H4 (cell line): ENCODE results near the gene ERC2. TPM values are rescaled to one million over a fixed set of nuclear protein-coding genes. Genes with fewer than 3 reads are reported as not detected.
A peak's percentile ranks its signal among the peaks of the same experiment; 100 is the strongest.

ENCODE experiments used
- DNase-seq: peaks from one replicate; pipeline ENCODE4 v3.0.0-alpha.2; 2015; ENCODE audit warnings: low spot score
- total RNA-seq: library from RNA; depleted of rRNA; stranded (reverse); fragments of >200 nt; shearing (Covaris generic); gene quantifications from 2 replicates; pipeline ENCODE4 v1.2.3, GENCODE V29; 2014

ERC2 gene
- total RNA-seq, 1 experiment from 2014 or later: 1.6 TPM

DNA sequence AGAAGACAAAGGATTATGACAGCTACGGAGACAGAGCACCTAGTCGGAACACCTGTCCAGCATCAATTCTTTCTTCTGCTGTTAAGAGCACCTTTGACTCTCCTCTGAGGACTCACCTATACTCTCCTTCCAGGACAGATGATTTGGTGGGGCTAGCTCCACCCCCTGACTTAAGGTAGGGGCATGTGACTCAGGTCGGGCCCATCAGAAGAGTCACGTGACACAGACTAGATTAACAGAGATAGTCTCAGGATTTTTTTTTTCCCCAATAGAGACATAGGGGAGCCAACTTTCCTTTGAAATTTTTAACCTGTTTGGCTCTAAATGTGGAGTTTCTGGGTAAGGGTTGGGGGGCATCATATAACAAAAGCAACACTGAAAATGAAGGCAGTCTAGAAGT, 969.7 kb downstream of the ERC2 start:
- DNase-seq: no peak

DNA sequence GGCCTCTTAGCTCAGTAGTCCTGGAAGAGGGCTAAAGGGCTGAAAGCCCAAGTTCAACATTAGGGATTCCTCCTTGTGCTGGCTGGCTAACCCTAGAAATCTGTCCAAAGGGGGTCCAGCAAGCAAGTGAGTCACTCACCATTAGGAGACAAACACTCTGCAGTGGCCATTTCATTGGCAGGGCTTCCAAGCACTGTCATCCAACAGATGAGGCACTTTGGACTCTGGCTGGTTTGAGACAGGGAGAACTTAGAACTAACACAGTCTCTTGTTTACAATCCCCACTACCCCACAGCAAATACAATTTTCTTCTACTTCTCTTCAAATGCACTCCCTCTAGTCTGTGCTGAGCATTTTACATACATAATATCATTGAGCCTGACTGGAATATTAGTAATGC, 971.0 kb downstream of the ERC2 start:
- no peak for DNase-seq

DNA sequence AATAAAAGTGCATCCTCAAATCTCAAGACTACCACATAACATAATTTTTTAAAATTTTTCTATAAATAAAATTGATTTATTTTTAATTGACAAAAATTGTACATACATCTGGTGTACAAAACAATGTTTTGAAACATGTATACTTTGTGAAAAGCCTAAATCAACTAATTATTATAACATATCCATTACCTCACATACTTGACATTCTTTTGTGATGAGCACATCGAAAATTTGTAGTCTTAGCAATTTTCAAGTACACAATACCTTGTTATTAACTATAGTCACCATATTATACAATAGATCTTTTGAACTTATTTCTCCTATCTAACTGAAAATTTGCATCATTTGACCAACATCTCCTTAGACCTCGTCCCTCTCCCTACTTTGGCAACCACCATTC, 973.3 kb downstream of the ERC2 start:
- no peak for DNase-seq

DNA sequence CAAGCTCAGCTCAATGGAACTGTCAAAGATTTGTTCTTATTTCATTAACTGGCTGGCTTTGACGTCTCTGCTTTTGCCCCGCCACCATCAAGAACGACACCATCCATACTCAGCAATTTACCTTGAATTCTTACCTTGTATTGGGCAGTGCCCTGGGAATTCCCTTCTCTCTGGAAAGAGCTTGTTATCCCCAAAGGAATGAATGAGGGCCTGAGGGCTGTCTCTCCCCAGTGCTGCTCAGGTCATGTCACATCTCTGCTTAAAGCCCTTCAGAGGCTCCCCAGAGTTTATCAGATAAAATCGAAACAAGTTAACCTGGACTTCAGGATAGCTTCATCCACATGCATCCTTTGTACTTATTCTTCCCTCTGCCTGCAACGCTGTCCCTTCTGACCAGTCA, 975.3 kb downstream of the ERC2 start:
- no peak for DNase-seq

DNA sequence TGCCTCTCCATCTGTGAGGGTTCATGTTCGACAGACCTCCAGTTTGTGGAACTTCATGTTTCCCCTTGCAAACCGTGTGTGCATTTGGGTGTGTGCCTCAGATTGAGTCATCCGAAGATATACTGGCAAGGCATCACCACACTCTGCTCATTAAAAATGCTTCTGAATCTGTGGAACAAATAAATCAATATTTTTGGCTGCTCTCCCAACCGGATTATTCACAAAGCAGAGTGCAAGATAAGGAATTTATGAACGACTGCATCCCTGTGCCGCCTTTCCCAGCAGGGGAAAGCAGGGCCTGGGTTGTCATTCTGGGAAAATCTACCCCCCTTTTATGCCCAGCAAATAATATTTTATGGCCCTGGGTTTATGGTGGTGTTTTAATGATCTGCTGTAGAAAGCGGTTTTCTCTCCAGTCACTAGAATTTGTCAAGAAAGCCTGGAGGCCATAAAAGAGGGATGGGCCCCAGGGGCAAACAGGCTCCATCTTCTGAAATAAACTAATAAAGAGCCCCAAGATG, 976.9 kb downstream of the ERC2 start:
- DNase-seq: no peak

DNA sequence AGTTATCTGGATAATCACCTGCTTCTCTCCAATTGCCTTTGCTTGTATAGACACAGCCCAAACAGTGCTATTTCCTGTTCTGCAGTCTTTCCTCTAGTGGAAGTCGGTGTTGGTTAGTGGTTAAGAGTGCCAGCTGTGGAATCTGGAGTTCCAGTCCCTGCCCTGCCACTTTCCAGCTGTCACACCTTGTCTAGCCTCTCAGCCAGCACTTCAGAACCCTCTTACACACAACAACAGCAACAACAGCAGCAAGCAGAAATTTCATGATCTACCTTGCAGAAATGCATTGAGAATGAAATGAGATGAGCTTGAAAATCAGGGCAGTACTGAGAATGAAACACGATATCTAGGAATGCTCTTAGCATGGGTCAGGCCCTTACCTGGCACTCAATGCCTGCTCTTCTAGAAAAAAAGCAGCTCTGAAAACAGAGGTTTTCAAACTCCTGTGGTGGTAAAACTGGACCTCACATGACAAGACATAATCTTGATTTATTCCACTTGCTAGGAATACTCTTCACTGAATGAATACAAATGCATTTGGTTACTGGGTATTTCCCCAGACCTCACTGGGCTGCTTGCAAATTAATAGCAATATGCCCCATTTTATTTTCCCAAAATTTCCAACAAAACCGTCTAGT, 977.9 kb downstream of the ERC2 start:
- peak; percentile 39 for DNase-seq

DNA sequence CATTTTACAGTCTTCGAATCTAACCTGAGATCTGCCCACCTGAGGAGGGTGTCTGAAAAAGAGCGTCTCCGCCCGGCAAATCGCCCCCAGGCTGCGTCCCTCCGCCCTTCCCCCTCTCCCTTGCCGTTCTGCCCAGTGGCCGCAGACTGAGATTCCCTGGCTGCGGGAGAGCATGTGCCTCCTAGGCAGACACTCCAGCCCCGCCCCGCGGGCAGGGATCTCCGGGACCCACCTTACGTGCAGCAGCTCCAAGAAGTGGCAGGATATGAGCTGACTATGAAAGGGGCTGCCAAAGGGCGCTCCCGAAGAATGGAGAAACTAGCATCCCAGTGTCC, 978.5 kb downstream of the ERC2 start:
- no peak for DNase-seq

DNA sequence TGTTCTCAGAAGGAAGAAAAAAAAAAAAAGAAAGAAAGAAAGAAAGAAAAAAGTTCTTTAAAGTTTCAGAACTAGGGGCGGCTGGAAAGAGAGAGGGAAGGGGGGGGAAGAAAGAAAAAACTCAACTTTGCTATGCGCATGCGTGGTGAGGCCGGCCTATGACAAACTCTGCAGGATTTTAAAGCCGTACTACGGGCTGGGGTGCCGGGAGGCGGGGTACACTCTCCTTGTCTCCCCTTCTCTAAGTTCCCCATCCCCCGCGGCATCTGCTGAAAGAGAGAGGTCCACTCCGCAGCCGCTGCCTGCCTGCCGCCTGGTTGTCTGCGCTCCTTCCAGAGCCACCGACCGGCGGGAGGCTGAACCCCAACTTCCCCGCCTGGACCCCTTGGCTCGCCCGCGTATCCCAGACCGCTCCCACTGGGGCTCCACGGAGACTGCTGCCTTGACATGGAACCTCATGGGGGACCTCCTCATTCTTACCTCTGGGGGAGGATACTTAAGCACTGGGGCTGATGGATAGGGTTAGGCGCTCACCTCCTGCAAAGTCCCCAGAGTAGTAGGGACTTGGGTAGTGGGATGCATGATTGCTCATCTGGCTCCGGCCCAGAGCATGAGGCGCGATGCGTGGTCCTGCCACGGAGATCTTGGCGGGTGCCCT, 979.7 kb downstream of the ERC2 start:
- peak; percentile 64 for DNase-seq

DNA sequence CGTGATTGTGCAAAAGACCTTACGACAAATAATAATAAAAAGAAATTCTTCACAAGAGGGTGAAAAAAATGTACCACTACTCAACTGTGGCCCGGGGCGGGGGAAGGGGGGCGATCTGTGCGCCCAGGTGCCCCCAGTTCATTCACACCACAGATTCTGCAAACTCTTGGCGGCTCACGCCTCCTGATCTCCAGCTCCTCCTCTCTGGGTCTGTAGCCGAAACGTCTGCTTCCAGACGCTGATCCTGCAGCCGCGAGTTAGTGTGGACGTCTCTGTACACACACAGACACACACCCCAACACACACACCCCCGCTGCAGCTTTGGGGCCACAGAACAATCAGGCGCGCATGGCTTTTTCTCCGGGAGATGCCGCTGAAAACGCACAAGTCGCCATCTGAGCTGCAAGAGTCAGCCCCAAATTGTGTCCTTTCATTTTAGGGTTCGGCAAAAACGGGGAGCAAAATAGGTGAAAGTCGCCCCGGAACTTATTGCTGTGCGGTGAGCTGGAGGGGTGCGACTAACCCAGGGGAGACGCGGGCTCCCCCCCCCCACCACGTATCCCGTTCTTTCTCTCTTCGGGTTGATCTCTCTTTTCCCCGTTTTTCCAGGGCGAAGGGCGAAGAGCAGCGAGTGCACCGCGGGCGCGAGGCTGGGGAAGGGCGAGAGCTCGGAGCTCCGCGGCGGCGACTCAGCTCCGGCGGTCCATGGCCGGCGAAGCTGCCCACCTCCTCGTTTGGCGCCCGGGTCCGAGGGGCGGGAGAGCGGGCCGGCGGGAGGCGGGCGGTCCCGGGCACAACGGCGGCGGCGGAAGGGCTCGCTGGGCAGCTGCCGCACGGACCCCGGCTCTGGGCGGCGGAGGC, 980.7 kb downstream of the ERC2 start:
- peak; percentile 65 for DNase-seq

DNA sequence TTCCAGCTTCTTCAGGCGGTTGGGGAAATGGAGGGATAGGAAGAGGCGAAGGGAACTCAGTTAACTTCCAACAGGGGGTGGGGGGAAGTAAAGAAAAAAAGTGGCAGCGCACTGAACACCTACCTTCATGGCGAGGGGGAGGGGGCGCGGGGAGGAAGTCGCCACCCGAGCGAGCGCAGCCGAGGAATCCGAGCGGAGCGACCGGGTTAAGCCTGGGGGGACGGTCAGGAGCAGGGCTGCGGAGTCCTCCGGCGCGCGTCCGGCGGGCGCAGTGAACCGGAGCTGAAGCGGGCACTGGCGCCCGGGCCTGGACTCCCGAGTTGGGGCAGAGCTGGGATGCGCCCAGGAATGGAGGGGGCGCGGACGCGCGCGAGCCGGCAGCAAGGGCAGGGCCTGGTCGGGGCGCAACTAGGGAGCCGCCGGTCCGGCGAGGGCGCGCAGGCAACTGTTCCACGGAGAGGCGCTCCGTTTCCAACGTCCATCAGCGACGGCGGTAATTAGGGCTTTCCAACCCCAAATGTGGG, 981.3 kb downstream of the ERC2 start, which contains the start of gene WNT5A:
TSS of gene WNT5A (minus strand) at position 450 of the 524 bp plus-strand sequence. CDS start at position 129, 321 bp downstream.
- no peak for DNase-seq

DNA sequence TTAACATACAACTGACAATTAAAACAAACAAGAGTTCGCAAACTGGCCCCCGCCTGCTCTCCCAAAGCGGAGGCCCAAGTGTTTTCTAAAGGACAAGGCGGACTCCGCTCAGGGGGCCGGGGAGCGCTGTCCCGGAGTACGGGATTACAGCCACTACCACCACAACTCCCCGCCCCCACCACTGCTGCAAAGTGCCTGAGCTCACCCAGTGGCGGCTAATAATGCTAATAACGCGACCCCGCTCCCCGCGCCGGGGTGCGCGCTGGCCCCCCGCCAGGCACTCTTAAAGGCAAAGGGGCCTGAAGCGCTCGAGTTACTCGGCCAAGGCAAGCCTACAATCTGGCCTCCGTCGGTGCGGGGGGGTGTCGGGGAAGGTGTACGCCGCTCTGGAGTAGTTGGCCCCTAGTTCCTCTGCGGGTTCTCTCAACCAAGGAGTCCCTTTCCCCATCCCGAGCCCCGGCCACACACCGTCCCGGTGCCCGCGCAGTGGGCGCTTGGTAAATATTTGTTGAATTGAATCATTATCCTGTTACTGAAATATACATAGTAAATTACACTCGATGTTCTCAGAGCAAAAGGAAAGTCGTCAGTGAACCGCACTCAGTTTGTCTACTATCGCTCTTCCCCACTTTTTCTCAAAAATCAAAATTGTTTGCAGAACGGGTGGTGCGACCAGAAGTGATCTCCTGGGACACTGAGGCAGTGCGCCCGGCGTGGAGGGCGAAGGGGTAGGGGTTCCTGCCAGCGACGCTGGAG, 982.0 kb downstream of the ERC2 start:
- DNase-seq: peak; percentile 34

DNA sequence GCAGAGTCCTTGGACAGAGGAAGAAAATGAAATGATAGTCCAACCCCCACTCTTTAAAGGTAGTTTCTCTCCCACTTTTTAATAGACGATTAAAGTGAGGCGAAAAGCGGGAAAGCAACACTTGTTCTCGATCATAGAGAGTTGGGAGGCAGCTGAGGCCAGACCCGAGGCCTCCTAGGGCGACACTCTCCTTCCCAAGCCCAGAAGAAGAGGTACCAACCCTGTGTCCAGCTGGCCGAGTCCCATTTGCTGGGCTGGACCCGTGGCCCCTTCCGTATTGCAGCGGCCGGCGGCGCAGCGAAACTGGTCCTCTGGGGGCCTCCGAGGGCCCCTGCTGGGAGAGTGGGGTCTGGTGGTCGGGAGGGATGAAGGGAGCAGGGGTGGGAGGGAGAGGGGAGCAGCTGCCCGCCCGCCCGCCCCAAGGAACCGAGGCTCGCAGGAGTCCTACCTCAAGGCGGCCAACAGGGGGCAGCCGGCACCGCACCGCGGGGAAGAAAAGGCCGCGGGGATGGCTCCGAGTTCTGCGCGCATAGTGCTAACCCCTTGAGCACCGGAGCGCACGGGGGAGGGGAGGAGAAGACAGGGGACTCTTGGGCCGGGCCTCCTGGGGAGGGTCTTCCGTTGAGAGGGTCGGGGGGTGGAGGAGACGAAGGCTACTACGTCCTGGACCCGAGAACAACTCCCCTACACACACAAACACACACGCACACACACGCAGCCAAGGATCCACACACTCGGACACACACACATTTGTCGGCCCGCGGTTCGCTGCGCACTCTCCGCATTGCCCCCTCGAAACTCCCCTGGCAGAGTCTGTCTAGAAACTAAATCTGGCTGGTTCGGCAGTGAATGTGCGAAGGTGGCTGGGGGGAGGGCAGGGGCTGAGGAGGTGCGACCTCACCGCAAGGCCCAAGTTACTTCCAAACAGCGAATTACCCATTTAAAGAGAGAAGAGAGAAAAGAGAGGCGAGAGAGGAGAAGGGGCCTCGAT, 983.2 kb downstream of the ERC2 start:
- peak; percentile 64 for DNase-seq

DNA sequence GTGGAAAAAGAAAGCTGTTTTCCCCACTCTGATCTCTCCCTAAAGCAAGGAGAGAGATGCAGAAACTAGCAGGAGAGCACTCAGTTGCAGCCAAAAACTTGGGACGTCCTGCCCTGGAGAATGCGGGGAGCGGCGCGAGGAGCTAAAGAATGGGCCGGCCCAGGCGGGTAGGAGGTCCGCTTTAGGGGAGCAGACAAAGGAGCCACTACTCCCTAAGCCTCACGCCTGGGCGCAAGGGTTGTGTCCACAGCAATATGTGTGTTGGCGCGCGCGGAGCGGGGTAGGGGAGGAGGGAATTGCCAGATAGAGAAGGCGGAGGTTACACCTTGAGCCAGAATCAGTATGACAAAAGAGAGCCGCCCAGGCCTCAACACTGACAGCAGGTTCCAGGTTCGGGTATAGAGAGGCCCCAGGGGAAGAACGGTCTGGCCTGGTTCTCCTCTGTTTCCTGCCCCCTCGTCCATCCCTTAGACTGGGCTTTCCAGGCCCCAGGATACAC, 984.0 kb downstream of the ERC2 start:
- DNase-seq: no peak

DNA sequence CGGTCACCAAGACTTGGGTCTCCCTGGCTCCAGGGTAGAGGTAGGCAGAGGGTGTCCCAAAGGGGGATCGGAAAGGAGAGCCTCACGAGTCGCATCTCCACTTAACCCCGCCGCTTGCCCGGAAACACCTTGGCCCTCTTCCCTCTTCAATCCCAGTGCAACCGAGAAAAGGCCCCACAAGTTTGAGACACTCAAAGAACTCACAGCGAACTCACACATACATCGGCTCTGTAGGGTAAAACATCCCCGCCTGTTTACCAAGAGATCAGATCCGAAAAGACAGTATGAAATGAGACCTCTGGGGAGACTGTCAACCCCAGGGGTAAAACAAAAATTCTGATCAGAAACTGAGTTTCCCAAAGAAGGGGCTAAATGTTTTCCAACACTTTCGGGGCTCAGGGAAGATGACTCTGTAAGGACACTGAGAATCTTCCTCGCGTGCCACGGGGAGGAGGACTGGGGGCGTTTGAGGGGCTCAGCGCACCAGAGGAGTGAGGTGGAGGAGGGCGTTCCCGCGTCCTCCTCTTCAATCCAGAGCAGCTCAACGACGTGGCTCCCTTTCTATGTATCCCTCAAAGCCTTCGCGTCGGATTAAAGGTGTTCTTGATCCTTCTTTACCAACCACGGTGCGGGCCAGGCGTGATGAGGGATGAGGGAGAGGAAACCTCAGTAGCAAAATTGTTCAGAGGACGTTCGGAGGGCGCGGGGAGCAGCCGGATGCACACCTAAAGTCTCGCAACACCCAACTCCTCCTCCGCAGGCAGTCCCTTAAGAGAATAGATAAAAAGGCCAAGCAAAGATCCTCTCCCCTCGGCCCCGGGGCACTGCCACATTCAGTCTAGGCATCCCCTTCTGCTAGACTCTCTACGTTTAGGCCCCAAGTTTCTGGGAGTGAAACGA, 984.8 kb downstream of the ERC2 start:
- DNase-seq: no peak

DNA sequence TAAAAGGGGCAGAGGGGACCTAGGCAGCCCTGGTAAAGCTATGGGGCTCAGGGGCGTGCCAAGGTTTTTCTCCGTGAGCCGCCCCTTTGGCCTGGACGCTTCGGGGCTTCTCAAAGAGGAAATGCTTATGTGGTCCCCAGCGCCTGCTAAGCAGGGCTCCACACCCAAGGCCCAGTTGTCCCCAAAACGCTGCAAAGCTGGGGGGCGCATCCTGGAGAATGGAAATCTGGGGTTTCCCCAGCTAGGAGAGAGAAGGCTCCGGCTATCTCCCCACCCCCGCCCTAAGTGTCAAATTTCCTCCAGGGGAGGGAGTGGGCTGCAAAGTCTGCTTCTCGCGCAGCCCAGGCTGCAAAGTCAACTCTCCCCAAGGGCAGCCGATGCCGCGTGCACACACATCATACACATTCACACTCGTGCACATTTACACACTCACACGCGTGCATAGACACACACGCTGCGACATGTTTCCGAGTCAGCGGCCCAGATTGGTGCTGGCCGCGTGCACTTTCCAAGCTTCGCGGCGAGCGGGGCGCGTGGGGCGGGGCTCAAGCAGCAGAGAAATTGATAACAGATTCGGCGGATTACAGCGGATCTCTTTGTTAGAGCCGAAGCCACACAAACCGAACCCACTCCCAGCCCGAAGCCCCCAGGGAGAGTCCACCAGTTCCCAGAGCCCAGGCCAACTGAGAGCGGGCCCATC, 985.6 kb downstream of the ERC2 start:
- DNase-seq: no peak

DNA sequence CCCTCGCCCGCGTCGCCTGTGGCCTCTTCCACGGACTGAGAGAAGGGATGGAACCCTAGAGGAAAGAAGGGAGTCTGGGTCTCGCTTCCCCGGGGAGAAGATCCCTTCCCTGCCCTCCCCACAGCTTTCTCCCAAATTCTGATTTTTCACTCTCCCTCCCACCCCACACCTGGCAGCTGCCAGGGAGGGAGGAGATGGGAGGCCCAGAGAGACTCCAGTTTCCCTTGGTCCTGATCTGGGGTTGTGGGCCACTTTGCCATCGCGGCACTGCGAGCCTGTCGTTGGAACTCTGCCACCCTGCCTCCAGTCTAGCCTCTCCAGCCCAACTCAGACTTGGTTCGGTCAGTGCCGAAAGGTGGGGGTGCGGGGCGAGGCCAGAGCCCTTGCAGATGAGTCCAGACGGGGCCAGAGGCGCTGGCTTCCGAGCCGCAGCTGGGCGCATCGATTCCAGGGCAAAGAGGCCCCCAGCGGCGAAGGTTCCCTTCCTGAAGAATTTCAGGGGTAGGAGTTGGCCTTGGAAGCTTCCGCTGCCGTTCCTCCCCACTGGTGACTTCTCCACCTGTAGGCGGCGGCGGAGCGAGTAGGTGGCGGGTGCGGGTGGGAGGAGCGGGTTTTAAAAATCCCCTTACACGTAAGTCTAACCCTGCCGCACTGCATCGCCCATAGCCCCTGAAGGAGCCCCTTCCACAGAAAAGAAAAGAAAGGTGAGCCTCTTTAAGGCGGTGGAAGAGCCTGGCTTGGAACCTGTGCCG, 986.3 kb downstream of the ERC2 start:
- DNase-seq: no peak

DNA sequence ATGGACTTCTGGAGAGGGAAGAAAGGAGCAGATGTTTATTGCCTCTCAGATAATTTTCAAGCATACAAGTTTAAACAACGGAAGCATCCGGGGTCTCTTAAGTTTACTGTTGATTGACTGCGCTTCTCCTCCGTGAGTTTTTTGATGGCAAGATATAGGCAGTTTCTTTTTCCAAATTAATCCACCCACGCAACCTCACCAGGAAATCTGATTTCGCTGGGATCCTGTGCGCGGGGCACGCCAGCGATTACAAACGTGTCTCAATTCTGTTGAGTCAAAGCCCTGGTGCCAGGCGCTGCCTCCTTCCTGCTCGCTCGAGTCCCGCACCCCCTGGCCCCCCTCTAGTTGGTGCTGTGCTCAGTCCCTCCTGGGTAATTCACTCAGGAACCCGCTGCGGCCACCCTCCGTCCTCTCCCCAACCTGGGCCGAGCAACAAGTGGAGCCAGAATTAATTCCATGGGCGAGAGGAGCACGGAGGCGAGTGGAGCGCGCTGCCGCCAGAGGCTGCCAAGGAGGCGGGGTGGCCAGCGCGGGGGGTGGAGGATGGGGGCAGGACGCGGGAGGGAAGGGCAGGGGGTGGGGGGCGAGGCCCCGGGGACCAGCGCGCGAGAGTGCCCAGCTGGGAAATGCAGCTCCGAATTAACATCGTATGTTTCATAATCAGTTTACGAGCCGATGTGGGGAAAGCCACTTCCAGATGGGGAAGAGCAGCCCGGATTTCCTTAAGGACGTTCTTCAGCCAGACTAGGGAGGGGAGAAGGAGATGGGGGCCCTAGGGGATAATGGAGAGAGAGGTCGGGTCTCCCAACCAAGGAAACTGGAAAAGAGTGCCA, 987.1 kb downstream of the ERC2 start:
- peak; percentile 53 for DNase-seq
